Measurements from ENCODE around the gene LRFN3.
"Not testable (repeated sequence)": the region's sequence is repeated elsewhere in the genome, so short reads cannot be mapped to it uniquely, and the experiment has no call there.

The LRFN3 gene

DNA sequence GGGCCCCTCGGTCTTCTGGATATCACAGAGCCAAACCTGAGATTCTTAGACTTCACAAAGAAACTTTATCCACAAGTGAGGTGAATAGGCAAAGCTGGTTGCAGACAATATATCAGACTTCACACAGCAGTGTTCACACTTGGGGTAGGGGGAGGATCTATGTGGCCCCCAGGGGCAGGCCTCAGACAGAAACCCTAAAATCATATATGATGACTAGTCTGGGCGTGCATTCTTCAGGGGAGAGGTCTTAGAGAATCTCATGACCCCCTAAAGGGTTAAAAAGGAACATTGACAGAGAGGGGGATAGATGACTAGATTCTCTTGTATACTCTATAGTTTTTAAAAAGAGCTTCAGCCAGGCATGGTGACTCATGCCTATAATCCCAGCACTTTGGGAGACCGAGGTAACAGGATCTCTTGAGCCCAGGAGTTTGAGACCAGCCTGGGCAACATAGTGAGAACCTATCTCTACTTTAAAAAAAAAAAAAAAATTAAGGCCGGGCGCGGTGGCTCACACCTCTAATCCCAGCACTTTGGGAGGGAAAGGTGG is 30.9 kb upstream of the LRFN3 start:
- DNase-seq (ENCODE audit: low spot score): no peak

DNA sequence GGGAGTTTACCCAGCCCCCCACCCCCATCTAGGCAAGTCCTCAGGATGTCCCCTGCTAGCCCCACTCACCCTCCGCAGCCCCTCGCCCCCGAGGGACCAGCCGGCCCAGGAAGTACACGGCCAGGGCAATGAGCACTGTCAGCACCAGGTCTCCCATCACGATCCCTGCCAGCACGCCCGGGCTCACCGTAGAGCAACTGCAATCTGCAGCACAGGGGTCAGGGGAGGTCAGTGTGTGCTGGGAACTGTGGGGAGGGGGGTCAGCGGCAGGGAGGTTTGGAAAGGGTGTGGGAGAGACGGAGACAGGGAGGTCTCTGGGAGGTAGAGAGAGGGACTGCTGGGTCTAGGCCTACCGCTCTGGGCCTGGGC is 28.8 kb upstream of the LRFN3 start:
- no peak for DNase-seq (ENCODE audit: low spot score)

DNA sequence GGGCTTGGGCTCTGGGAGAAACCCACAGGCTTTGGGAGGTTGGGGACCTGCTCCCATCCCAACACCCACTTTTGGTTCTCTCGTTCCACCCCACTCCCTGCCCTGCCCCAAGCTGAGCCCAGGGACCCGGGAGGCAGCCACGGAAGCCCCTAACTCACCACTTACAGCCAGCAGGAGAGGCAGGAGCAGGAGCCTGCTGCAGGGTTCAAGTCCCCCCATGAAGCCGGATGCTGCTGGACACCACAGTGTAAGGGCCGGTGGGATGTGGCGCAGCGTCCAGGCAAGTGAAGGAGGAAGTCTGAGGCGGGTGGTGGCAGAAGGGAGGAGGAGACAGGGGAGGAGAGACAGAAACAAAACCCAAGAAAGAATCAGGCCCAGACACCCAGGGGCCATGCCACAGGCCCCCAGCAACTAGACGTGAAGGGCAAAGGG is 28.1 kb upstream of the LRFN3 start, which contains the start of gene TYROBP:
Gene TYROBP, minus strand, starts transcription at position 286 of the 432 bp plus-strand sequence. Its CDS starts 67 bp downstream, at position 219.
- peak; percentile 63 for DNase-seq (ENCODE audit: low spot score)

DNA sequence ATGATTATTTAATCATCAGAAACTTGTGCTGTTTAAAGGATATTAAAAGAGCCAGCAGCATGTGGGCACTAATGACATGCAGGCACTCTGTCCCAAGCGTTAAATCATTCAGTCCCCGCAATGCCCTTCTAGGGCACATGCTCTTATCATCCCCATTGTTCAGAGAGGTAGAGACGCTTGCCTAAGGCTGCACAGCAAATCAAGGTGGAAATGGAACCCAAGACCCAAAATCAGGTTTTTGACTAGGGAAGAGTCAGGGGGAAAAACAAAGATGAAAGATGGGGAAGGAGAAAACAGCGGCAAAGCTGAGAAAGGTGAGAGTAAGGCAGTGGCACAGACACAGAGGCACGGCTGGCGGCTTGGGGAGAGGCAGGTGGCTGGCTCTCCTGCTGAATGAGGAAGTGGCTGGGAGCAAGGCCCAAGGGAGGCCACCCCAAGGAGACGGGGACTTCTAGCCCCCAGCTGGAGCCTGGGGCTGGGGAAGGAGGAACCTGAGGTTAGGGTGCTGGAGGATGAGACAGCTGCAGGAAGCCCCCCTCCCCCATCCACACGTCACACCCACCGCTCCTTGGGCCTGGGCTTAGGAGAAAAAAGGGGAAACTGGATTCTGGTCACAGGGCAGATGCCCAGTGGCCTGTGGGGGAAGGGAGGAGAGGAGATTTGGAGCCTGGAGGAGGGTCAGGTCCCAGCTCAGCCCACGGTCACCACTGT is 27.0 kb upstream of the LRFN3 start:
- peak; percentile 80 for DNase-seq (ENCODE audit: low spot score)

DNA sequence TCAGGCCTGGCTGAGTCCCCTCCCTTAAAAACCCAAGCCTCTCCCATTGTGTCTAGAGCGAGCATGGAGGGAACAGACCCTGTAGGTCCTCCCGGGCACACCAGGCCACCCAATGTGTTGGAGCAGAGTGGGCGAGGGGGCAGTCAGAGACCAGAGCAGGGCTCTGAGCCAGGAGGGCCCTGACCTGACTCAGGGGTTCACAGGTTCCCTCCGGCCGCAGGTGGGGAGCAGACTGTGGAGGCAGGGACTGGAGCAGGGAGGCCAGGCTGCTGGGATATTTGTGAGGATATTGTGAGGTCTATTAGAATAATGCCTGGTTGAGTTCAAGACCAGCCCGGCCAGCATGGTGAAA is 26.5 kb upstream of the LRFN3 start:
- DNase-seq (ENCODE audit: low spot score): no peak

DNA sequence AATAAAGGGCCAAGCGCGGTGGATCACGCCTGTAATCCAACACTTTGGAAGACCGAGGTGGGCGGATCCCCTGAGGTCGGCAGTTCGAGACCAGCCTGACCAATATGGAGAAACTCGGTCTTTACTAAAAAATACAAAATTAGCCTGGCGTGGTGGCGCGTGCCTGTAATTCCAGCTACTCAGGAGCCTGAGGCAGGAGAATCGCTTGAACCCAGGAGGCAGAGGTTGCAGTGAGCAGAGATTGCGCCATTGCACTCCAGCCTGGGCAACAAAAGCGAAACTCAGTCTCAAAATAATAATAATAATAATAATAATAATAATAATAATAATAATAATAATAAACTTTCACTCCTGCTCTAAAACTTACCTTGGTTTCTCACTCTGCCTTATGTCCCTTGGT is 25.8 kb upstream of the LRFN3 start:
- not testable (repeated sequence) for DNase-seq (ENCODE audit: low spot score)

DNA sequence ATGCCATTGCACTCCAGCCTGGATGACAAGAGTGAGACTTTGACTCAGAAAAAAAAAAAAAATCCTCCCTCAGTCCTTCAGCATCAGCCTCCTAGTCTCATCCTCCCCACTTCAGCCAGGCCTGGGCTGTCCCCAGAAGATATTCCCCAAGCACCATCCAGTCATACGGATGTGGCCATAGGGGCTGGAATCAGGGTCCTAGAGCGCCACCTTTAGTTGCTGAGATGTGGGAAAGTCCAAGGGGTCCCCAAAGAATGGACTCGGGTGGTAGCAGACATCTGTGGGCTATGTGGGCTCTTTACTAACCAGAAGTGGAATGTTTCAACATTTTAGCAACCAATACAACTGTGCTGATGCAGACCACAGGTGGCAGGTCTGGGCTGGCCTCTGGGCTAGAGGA is 25.0 kb upstream of the LRFN3 start:
- no peak for DNase-seq (ENCODE audit: low spot score)

DNA sequence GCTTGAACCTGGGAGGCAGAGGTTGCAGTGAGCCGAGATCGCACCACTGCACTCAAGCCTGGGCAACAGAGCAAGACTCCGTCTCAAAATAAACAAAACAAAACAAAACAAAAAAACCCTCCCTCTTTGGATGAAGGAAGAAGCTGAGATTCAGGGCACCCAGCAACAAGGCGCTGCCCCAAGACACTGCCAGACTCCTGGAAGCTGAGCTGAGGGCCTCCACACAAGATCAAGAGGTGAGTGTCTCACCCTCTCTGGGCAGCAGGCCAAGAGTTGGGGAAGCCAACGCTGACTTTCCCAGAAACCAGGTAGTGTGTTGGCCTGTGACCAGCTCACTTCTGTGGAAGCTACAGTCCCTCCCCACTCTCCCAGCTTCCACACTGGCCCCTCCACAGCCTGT is 24.4 kb upstream of the LRFN3 start:
- DNase-seq (ENCODE audit: low spot score): no peak

DNA sequence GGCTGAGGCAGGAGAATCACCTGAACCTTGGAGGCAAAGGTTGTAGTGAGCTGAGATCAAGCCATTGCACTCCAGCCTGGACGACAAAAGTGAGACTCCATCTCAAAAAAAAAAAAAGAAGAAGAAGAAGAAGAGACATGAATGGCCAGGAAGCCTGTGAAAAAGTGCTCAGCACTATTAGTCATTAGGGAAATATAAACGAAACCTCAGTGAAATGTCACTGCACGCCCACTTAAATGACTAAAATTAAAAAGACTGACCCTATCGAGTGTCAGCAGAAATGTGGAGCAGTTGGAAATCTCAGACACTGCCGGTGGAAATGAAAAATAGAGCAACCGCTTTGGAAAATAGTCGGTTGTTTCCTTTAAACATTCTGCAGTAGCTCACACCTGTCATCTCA is 22.6 kb upstream of the LRFN3 start:
- DNase-seq (ENCODE audit: low spot score): no peak

DNA sequence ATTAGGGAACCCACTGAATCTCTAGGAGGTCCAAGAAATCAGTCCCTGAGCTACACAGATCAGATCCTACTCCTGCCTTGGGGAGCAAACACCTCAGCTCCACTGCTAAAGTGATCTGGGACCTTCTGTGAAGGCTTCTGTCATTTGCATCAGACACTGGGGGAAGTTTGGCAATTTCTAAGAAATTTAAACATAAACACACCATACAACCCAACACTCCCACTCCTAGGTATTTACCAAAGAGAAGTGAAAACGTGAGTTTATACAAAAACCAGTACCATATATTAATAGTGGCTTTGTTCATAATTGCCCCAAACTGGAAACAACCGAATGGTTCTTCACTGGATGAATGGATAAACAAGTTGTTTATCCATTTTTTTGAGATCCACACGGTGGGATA is 20.7 kb upstream of the LRFN3 start:
- DNase-seq (ENCODE audit: low spot score): no peak

DNA sequence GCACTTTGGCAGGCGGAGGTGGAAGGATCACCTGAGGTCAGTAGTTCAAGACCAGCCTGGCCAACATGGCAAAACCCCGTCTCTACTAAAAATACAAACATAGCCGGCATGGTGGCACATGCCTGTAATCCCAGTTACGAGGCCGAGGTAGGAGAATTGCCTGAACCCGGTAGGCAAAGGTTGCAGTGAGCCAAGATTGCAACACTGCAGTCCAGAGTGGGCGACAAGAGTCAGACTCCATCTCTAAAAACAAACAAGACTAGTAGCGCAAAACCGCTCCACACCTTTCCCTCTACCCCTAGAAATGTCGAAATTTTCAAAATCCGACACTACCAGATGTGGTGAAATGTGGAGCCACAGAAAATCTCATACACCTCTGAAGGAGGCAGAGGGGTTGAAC is 16.9 kb upstream of the LRFN3 start:
- DNase-seq (ENCODE audit: low spot score): no peak

DNA sequence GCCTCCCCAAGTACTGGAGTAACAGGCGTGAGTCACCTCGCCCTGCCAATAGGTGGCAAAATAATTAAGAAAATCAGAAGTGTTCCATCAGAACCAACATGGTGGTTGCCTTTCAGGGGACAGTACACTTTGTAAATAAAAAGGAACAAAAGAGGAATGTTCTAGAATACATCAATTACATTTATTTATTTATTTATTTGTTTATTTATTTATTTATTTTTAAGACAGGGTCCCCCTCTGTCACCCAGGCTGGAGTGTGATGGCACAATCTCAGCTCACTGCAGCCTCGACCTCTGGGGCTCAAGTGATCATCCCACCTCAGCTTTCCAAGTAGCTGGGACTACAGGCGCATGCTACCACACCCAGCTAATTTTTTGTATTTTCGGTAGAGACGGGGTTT is 15.2 kb upstream of the LRFN3 start:
- no peak for DNase-seq (ENCODE audit: low spot score)

DNA sequence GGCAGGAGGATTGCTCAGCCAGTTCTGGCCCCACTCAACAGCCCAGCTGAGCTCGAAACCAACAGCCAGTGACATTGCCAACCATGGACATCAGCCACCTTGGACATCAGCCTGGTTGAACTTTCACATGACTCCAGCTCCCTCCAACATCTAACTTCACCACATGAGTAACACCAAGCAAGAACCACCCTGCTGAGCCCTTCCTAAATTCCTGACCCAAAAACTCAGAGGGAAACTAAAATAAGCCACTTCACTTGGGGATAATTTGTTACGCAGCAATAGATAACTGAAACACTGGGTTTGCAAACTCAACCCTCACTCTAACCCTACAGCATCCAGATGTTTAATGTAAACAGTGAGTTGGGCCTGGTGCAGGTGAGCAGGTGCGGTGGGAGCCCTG is 10.7 kb upstream of the LRFN3 start:
- DNase-seq (ENCODE audit: low spot score): no peak

DNA sequence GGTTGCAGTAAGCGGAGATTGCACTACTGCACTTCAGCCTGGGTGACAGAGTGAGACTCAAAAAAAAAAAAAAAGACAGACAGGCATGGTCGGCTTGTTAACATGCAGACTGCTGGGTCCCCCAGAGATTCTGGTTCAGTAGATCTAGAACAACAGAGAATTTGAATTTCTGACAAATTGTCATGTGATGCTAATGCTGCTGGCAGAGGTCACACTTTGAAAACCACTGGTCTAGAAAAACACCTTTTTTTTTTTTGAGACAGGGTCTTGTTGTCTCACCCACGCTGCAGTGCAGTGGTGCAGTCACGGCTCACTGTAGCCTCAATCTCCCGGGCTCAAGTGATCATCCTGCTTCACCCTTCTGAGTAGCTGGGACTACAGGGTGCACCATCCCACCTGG is 7.7 kb upstream of the LRFN3 start:
- no peak for DNase-seq (ENCODE audit: low spot score)

DNA sequence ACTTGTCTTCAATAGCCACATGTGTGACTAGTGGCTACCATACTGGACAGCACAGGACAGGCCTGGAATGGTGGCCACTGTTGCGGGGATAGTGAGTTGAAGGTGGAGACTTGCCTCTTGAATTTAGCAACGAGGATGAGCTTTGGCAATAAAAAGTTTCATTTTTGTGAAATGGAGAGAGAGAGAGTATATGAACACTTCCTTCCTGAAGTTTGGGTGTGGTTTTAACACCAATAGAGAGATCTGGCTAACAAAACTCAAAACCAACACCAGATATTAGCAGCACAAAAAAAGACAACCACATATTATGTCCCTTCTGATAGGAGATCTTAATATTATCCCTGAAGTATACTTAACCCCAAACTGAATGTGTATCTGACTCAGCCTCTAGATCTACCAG is 6.3 kb upstream of the LRFN3 start:
- DNase-seq (ENCODE audit: low spot score): no peak

DNA sequence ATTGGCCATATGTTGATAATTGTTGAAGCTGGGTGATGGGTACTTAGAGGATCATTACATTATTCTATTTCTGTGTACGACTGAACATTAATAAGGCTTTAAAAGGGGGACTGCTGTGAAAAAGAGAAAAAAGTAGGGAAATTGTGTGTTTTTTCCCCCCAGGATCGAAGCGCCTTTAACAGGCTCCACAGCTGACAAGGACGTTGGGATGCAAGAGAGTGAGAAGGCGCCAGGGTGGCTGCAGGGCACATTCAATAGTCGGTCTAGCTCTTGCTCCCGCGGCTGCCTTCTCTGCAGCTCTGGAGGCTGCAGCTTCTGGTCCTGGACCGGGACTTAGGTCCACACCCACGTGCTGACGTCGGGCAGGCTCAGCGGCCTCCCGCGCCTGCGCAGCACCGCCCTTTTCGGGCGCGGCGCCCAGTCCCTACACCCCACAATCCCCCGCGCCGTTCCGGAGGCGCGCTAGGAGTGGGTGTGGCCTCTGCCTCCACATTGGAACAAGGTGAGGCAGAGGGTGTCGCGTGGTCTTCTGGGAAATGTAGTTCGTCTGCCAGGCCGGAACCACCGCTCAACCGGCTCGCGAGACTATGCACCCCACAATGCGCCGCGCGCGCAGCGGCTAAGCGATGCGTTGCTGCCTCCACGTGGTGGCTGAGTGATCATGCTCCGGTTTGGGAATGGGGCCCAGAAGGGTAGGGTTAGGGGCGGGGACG is 4.9 kb upstream of the LRFN3 start:
- peak; percentile 99 for DNase-seq (ENCODE audit: low spot score)

DNA sequence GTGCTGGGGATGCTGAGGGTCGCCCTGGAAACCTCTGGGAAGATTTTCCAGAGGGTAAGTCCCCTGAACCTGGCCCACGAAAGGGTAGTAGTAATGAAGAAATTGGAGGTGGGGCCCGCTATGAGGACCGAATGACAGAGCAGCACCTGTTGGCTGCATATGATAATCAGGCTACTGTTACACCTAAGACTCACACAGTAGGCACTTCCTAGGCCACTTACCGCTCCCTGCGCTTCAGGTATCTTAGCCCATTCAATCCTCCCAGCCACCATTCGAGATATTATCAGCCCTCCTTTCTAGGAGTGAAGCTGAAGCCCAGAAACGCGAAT is 4.3 kb upstream of the LRFN3 start:
- no peak for DNase-seq (ENCODE audit: low spot score)

DNA sequence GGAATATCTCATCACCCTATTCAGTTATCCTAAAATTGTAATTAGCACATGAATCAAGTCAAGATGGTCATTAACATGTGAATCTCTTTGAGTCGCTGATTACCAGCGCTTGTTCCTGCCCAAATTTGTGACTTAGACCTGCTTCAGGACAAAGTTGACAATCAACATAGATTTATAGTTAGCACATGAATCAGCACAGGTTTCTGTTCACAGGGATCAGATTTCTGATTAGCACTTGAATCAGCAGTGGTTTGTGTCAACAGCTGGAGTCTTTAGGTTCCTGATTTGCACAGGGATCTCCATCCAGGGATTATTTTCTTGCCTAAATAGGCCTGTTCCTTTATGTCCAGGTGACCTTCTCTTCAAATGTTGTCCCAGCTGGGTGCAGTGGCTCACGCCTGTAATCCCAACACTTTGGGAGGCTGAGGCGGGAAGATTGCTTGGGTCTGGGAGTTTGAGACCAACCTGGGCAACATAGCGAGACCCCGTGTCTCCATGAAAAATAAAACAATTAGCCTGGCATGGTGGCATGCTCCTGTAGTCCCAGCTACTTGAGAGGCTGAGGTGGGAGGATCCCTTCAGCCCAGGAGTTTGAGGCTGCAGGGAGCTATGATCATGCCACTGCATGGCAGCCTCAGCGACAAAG is 3.8 kb upstream of the LRFN3 start:
- DNase-seq (ENCODE audit: low spot score): no peak

DNA sequence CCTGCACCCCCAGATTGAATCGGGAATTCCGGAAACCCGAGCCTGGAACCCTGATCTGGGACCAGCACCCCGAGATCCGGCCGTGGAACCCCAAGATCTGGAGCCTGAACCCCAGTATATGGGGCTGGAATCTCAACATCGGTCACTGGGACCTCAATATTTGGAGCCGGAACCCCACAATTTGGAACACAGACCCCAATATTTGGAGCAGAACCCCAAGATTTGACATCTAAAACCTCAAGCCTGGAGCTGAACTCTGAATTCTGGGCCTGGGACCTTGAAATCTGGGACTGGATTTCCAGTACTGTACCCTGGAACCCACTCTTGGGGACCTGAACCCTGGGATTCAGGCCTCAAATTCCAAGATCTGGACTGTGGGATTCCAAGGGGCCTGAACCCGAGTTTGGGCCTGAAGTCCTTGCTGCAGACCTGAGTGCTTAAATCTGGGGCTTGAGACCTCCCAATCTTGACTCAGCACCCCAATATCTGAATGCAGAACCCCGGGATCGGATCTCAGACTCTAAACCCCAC is 629 bp downstream of the LRFN3 start:
- DNase-seq (ENCODE audit: low spot score): no peak

DNA sequence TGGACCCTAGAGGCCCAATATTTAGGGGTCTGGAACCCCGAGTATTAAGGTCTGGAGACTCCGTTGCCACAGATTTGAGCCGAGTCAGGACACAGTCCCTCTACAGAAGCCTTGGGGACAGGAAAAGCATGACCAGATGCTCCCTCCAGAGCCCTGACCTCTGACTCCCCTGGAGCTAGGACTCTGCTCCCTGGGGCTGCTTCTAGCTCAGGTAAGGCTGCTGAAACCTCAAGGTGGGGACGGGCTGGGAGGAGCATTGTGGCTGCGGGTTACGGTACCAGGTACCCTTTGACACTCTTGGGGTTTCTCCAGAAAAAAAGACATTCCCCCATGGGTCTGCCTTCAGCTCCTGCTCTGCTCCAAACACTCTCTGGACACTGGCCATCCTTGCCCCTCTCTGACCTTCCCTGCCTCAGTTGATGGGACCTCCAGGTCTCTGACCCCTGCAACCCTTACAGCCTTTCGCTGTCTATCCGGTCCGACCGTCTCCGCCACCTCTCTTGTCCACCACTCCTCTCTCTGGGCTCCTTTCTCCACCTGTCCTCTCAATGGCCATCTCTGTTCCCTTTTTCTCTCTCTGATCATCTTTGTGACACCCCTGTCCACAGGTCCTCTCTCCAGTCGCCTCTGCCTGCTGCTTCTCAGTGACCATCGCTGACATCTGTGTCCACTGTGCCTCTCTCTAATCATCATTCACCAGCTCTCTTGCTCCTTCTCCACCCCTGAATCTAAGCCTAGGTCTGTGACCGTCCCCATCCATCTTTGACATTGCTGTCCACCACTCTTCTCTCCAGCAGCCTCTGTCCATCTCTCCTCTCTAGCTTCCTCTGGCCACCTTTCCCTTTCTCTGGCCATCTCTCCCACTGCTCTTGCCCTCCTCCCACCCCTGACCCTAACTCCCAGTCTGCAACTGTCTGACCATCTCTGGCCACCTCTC is 1.4 kb downstream of the LRFN3 start:
- DNase-seq (ENCODE audit: low spot score): no peak

DNA sequence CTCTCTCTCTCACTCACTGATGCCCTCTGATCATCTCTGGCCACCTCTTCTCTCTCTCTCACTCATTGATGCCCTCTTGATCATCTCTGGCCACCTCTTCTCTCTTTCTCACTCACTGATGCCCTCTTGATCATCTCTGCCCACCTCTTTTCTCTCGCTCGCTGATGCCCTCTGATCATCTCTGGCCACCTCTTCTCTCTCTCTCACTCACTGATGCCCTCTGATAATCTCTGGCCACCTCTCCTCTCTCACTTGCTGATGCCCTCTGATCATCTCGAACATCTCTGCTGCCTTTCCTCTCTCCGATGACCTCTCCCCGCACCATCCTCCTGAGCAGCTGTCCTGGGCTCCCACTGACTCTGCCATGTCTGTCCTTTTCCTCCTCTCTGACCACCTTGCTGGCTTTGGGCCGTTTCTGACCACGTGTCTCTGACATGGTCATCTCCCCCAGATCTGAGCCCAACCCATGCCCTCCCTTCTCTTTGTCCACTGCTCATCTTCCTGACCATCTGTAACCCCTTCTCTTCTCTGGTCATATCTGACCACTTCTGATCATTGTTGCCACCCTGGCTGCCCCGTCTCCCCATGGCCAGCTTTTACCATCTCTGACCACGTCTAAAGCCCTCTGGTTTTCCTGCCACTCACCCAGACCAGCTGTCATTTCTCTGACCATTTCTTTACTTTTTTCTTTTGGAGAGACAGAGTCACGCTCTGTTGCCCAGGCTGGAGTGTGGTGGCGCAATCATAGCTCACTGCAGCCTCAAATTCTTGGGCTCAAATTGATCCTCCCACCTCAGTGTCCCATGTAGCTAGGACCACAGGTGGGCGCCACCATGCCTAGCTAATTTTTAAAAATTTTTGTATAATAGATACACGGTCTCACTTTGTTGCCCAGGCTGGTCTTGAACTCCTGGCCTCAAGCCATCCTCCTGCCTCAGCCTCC is 2.4 kb downstream of the LRFN3 start:
- no peak for DNase-seq (ENCODE audit: low spot score)
